GM19351 (cell line): ENCODE data around the gene CGA.

ENCODE experiments used
- ATAC-seq: cut with Tn5 transposase; IDR thresholded peaks from one replicate; pipeline ENCODE4 v1.9.1; 2021; ENCODE audit warnings: mild to moderate bottlenecking, moderate library complexity; ENCODE audit not compliant: unreplicated experiment

CGA gene

DNA sequence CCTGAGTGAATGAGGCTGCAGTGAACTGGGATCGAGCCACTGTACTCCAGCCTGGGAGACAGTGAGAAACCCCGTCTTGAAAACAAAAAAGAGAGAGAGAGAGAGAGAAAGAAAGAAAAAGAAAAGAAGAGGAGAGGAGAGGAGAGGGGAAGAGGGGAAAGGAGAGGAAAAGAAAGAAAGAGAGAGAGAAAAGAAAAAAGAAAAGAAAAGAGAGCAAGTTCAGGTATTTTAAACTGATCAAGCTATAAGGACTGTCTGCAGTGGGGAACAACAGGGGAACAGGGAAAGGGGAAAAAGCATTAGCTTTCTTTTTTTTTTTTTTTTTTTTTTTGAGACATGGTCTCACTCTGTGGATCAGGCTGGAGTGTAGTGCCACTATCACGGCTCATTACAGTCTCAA lies 2.5 kb downstream of the CGA start:
- no peak for ATAC-seq

DNA sequence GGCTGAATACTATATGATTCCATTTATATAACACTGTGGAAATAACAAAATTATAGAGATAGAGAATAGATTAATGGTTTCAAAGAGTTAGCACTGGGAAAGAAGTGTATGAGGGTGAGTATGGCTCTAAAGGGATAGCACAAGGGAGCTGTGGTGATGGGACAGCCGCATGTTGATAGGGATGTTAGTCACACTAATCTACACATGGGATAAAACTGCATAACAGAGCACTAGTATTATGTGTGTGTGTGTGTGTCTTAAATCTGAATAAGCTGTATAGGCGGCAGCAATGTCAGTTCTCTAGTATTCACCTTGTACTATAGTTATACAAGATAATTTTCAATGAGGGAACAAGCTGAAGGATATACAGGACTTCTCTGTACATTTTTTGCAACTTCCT lies 5.8 kb downstream of the CGA start:
- ATAC-seq: no peak

DNA sequence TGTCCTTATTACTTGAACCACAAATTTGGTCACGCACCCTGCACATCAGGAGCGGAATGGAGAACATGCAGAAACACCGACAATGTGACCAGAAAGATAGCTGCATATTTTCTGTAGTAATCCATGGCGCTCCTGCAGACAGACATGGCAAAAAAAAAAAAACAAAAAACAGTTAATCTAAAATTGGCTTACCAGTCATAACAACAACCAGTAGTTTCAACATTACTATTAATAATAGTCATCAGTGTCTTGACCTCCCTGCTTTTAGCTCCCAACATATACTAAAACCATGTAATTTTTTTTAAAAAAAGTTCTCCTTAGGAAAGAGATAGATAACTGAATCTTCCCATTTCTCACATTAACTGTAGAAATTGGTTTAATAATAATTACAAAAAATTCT lies 6.8 kb downstream of the CGA start:
- peak; percentile 68 for ATAC-seq

GRCh38 chr6:87082160-87082721 lies 12.7 kb downstream of the CGA start:
- ATAC-seq: peak; percentile 43

- peak; percentile 78 for ATAC-seq
Observed at GRCh38 chr6:87078983-87079616, 15.8 kb downstream of the CGA start.

DNA sequence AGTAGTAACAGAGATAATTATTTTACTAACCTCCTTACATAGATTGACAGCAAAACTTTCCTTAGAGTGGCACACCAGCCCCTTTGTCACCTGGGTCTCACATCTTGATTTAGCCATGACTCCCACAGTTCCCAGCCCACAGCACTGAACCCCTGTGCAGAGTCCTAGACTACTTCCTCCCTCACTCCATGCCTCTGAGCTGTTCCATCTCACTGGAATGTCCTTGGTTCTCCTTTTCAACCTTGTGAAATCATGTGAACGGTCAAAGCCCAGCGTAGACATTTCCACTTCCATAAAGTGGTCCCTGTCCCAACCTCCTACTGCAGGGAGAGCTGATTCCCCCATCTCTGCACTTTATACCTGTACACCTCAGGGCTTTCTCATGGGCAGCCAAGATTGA lies 19.7 kb downstream of the CGA start:
- ATAC-seq: no peak

- no peak for ATAC-seq
Observed at GRCh38 chr6:87074101-87074621, 20.7 kb downstream of the CGA start.

DNA sequence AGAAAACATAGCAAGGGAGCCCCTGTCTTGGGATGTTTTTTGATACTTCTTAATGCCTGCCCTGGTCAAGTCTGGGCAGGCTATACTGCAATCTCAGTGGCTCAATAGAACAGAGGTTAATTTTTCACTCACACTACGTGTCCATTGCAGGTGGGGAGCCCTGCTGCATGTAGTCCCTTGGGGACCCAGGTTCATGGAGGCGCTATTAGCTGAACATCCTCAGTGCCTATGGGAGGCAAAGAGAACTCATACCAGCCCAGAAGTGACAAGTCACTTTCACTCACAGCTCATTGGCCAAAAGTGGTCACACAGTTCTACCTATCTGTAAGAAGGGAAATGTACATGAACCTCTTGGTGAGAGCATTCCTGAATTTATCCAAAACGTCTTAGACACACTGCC lies 23.2 kb downstream of the CGA start:
- ATAC-seq: peak; percentile 63

GRCh38 chr6:87070741-87071140 lies 24.2 kb downstream of the CGA start:
- no peak for ATAC-seq

DNA sequence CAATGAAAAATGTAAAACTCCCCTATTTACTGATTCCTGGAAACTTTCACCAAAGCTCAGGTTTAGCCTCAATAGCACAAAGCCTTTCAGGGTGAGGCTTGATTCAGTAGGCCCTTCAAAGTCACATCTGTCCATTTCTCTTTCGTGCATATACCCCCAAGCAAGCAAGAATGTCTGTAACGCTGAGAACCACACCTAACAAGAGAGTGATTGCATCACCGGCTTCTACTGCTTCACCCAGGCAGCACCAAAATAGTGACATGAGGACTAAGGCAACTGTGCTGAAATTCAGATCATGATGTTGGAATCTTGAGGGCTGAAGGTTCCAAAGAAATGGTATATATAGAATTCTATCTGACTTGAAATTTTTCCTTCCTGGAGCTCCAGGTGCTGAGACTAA lies 26.1 kb downstream of the CGA start:
- no peak for ATAC-seq

DNA sequence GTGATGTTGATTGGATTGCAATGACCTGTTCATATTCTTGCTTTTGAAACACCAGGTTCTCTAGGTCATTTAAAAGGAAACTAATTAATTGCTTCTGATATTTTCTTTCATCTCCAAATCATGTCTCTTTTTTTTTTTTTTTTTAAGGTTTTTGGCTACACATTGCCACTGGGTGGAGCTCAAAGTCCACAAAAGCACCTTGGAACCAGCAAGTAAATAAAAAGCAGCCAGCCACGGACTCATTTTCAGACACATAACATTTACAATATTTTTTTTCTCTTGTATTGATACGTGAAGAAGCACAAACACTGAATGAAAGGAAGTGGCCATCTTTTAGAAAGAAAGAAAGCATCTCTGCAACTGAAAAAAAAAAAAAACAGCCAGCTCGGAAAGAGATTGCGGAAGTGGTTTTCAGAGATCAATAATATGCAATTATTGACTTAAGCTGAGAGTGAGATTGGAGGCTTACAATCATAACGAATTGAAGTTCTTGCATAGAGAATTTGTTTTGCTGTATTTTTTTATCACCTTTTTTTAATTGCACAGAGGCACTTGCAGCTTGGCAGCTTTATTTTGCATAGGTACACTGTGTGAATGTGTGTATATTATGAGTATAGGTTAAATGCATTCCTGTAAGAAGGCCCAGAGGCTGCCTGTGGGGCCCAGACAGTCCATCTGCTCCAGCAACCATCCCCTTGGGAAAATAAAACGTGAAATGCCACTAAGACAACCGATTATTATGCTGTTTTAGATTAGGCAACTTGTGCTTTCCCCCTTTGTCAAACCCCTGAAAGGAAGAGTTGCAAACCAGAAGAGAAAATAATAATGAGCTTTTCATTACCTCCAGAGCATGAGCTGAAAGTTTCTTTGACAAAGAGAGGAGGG lies 28.2 kb downstream of the CGA start:
- ATAC-seq: peak; percentile 70

- ATAC-seq: no peak
Observed at GRCh38 chr6:87065117-87065516, 29.8 kb downstream of the CGA start.

GRCh38 chr6:87059943-87060342 lies 35.0 kb downstream of the CGA start:
- ATAC-seq: no peak

DNA sequence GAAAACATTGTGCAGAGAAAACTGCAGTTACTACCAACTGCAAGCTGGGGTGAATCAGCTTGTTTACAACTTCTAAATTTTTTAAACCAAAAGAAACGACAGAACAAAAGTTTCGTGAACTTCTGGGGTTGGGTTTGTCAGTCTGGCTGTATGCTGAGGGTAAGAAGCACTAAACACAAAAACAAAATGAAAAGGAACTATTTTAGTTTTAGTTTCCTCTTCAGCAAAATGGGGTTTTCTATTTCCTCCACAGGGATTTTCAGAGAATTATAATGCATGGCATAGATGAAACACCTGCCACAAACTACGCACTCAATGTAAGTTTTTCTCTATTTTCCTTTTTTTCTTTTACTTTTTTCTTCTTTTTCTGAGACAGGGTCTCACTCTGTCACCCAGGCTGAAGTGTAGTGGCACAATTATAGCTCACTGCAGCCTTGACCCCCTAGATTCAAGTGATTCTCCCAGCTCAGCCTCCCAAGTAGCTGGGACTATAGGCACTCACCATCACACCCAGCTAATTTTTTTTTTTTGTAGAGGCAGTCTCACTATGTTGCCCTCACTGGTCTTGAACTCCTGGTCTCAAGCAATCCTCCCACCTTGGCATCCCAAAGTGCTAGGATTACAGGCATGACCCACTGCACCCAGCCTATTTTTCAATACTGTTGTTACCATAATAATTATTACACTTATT lies 40.6 kb downstream of the CGA start:
- peak; percentile 40 for ATAC-seq

DNA sequence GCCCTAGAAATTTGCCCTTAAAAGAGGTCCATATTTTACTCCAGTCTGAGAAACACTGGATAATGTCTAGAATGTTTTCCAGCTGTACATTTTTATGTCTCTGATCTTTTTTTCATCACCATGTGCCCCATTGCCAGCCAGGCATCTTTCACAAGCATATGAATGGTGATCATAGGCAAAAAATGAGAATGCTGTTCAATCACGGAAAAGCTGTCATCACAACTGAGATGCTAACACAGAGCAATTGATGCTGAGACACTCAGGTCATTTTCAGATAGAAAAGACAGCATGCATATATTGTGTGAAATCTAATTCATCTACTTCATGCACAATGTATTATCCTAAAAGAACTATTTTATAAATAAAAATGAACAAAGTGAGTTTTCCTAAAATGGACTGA lies 41.6 kb downstream of the CGA start:
- no peak for ATAC-seq

GRCh38 chr6:87049779-87050178 lies 45.1 kb downstream of the CGA start:
- peak; percentile 68 for ATAC-seq

DNA sequence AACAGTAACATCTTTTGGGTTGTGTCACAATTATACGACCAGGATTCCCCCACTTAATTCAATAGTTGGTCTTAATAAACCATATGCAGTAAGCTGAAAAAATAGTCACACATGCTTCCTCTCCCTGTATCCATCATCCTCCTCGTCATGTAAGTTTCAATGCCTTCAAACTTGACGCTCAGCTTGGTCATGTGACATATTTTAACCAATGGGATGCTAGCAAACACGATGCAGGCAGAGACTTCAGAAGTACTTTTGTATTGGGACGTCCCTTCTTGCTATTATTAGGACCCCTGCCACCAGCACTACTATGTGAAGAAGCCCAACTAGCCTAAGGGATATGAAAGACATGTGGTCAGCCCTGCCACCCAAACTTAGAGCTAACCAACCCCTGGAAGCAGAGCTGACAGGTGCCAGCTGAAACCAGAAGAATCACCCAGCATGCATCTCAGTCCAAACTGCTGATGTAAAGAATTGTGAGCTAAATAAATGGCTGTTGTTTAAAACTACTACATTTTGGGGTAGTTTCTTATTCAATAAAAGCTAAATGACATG lies 49.3 kb downstream of the CGA start:
- no peak for ATAC-seq

DNA sequence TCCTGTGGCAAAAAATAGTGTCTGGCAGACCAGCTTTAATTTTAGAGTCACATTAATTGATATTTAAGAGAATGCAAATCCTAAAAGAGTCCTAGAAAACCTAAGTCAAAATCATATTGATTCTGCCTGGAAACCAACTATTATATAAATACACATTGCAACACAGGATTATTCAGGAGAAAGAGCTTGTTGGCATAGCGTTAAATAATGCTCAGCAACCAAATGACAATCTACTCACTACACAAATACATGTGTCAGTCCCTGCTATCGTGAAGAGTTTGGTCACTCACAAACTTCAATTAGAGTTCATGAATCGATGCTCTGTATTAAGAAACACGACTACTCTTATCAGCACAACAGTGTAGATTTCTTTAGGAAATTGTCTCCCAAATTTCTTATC lies 54.2 kb downstream of the CGA start:
- ATAC-seq: no peak
